Brain microvascular endothelial cell (primary cell): ENCODE measurements around the gene MYBPC3.
A peak's percentile ranks its signal among the peaks of the same experiment; 100 is the strongest.

Source experiments
- DNase-seq: peaks from one replicate; pipeline ENCODE4 v3.0.0-alpha.2; 2020
- H3K27ac ChIP-seq: fragments of 250-450 bp; sonication (Bioruptor Pico); 2 replicates; pipeline ENCODE4 v1.5.1; 2020; ENCODE audit warnings: mild to moderate bottlenecking, moderate library complexity
- H3K27me3 ChIP-seq: fragments of 250-450 bp; sonication (Bioruptor Pico); replicated peaks from 2 replicates; pipeline ENCODE4 v1.5.1; 2020; ENCODE audit warnings: mild to moderate bottlenecking
- H3K36me3 ChIP-seq: fragments of 250-450 bp; sonication (Bioruptor Pico); replicated peaks from 2 replicates; pipeline ENCODE4 v1.5.1; 2020; ENCODE audit warnings: mild to moderate bottlenecking
- H3K4me3 ChIP-seq: 2 replicates; pipeline ENCODE4 v1.5.1; 2011; ENCODE audit warnings: low read depth, mild to moderate bottlenecking, control low read depth, low read length, moderate library complexity
- CTCF ChIP-seq: IDR thresholded peaks from 2 replicates; pipeline ENCODE4 v1.5.1; 2011; ENCODE audit warnings: low read depth, mild to moderate bottlenecking, moderate library complexity, low read length, control low read depth, inconsistent platforms; ENCODE audit errors: missing control alignments
- in situ Hi-C: cut with HindIII; loops from 2 replicates; pipeline ENCODE4 v1.10.0; 2017; ENCODE audit warnings: low sequenced_read_pairs, low pct_ligation_motif_present

MYBPC3 gene

GRCh38 chr11:47332303-47332711, 20.2 kb downstream of the MYBPC3 start:
- no peak for TF ChIP-seq CTCF
- peaks cover 20% of the 10 kb centered on the region for H3K36me3 ChIP-seq
- no peaks in the 10 kb centered on the region for H3K27me3 ChIP-seq
- in situ Hi-C loops = no loop called here
- no peak overlapping the region for H3K27ac ChIP-seq
- no peak overlapping the region for H3K4me3 ChIP-seq
- DNase-seq = no peak

- TF ChIP-seq CTCF = no peak
- no peak for DNase-seq
- in situ Hi-C loops = no loop called here
- Histone ChIP-seq H3K36me3 (peaks cover 24% of the 10 kb centered on the region), H3K4me3 (no peak overlapping the region), H3K27me3 (no peaks in the 10 kb centered on the region), H3K27ac (no peak overlapping the region)
Measured at GRCh38 chr11:47331454-47332302, 20.8 kb downstream of the MYBPC3 start.

GRCh38 chr11:47329987-47330931, 22.2 kb downstream of the MYBPC3 start:
- H3K27me3 ChIP-seq = no peaks in the 10 kb centered on the region
- peaks cover 33% of the 10 kb centered on the region for H3K36me3 ChIP-seq
- DNase-seq = no peak
- no peak overlapping the region for H3K4me3 ChIP-seq
- H3K27ac ChIP-seq = no peak overlapping the region
- TF ChIP-seq CTCF = peak; percentile 7
- in situ Hi-C loops = no loop called here

DNA sequence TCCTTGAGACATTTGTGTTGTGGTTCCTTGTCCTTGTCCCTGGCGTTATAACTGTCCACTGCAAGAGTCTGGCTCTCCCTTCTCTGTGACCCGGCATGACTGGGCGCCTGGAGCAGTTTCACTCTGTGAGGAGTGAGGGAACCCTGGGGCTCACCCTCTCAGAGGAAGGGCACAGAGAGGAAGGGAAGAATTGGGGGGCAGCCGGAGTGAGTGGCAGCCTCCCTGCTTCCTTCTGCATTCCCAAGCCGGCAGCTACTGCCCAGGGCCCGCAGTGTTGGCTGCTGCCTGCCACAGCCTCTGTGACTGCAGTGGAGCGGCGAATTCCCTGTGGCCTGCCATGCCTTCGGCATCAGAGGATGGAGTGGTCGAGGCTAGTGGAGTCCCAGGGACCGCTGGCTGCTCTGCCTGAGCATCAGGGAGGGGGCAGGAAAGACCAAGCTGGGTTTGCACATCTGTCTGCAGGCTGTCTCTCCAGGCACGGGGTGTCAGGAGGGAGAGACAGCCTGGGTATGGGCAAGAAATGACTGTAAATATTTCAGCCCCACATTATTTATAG, 23.0 kb downstream of the MYBPC3 start:
- Histone ChIP-seq H3K36me3 (peaks cover 33% of the 10 kb centered on the region), H3K27ac (no peak overlapping the region), H3K27me3 (no peaks in the 10 kb centered on the region), H3K4me3 (no peak overlapping the region)
- DNase-seq = no peak
- in situ Hi-C loops = no loop called here
- TF ChIP-seq CTCF = no peak

GRCh38 chr11:47328449-47329390, 23.8 kb downstream of the MYBPC3 start:
- Histone ChIP-seq H3K36me3 (peaks cover 33% of the 10 kb centered on the region), H3K27me3 (no peaks in the 10 kb centered on the region), H3K27ac (no peak overlapping the region), H3K4me3 (no peak overlapping the region)
- TF ChIP-seq CTCF = no peak
- no peak for DNase-seq
- in situ Hi-C loops = no loop called here
